ENCODE data around the gene SPEN. TPM values are rescaled to one million over a fixed set of nuclear protein-coding genes. Genes with fewer than 3 reads are reported as not detected.

Gene SPEN
- total and polyA plus RNA-seq, 9 of the 15 experiments (the other 6 are each of a cell fraction or from before 2014, with no cell fraction given), result 5.7 to 87.5 (median 27.2) TPM

GRCh38 chr1:15833842-15834405 is 13.6 kb upstream of the SPEN start (continued):
- TF ChIP-seq POU5F1 (IDR thresholded peaks at IDR 0.05; ENCODE audit: borderline replicate concordance, low read depth, low read length, partially characterized antibody), result no peak
- TF ChIP-seq CBX2 (IDR thresholded peaks at IDR 0.05; ENCODE audit: insufficient read depth, low read length, poor library complexity, severe bottlenecking), result no peak
- TF ChIP-seq HMG20B (CRISPR knock-in tag; IDR thresholded peaks at IDR 0.05), result no peak
- TF ChIP-seq DPF2 (IDR thresholded peaks at IDR 0.05), result no peak
- no peak for TF ChIP-seq SRF (CRISPR knock-in tag; IDR thresholded peaks at IDR 0.05)
- TF ChIP-seq MBD2 (IDR thresholded peaks at IDR 0.05; ENCODE audit: borderline replicate concordance, low read depth), result no peak
- TF ChIP-seq GATAD2B (IDR thresholded peaks at IDR 0.05; ENCODE audit: borderline replicate concordance), result 0 out of 2 replicates have a peak, but pooled peaks have one; percentile 46
- TF ChIP-seq ZBED1 (IDR thresholded peaks at IDR 0.05), result no peak
- peak; percentile 78; the same call in 1 of the 2 replicates for TF ChIP-seq ILF3 (IDR thresholded peaks at IDR 0.05; ENCODE audit: borderline replicate concordance)
- no peak for TF ChIP-seq ETV1 (tag; conservative IDR thresholded peaks at IDR 0.05; ENCODE audit: low read depth)
- TF ChIP-seq E2F4 (CRISPR knock-in tag; IDR thresholded peaks at IDR 0.05; ENCODE audit: low read depth), result no peak
- no peak for TF ChIP-seq CREM (IDR thresholded peaks at IDR 0.05; ENCODE audit: low read depth)
- TF ChIP-seq YBX1 (IDR thresholded peaks at IDR 0.05), result no peak
- TF ChIP-seq PYGO2 (tag; IDR thresholded peaks at IDR 0.05), result no peak
- TF ChIP-seq, protein P1, sequence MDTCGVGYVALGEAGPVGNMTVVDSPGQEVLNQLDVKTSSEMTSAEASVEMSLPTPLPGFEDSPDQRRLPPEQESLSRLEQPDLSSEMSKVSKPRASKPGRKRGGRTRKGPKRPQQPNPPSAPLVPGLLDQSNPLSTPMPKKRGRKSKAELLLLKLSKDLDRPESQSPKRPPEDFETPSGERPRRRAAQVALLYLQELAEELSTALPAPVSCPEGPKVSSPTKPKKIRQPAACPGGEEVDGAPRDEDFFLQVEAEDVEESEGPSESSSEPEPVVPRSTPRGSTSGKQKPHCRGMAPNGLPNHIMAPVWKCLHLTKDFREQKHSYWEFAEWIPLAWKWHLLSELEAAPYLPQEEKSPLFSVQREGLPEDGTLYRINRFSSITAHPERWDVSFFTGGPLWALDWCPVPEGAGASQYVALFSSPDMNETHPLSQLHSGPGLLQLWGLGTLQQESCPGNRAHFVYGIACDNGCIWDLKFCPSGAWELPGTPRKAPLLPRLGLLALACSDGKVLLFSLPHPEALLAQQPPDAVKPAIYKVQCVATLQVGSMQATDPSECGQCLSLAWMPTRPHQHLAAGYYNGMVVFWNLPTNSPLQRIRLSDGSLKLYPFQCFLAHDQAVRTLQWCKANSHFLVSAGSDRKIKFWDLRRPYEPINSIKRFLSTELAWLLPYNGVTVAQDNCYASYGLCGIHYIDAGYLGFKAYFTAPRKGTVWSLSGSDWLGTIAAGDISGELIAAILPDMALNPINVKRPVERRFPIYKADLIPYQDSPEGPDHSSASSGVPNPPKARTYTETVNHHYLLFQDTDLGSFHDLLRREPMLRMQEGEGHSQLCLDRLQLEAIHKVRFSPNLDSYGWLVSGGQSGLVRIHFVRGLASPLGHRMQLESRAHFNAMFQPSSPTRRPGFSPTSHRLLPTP (IDR thresholded peaks at IDR 0.05; ENCODE audit: borderline replicate concordance, extremely low read depth, insufficient read length), result no peak
- TF ChIP-seq STAT5A (IDR thresholded peaks at IDR 0.05; ENCODE audit: borderline replicate concordance, low read length), result no peak
- no peak for TF ChIP-seq ATF1 (CRISPR knock-in tag; IDR thresholded peaks at IDR 0.05)
- no peak for TF ChIP-seq ATF1 (tag; IDR thresholded peaks at IDR 0.05)
- TF ChIP-seq VEZF1 (CRISPR knock-in tag; IDR thresholded peaks at IDR 0.05), result no peak
- TF ChIP-seq ZNF174 (CRISPR knock-in tag; IDR thresholded peaks at IDR 0.05), result no peak
- TF ChIP-seq HNRNPUL1 (IDR thresholded peaks at IDR 0.05; ENCODE audit: low read length), result no peak
- no peak for TF ChIP-seq ARID1B (IDR thresholded peaks at IDR 0.05)
- TF ChIP-seq, protein P2, sequence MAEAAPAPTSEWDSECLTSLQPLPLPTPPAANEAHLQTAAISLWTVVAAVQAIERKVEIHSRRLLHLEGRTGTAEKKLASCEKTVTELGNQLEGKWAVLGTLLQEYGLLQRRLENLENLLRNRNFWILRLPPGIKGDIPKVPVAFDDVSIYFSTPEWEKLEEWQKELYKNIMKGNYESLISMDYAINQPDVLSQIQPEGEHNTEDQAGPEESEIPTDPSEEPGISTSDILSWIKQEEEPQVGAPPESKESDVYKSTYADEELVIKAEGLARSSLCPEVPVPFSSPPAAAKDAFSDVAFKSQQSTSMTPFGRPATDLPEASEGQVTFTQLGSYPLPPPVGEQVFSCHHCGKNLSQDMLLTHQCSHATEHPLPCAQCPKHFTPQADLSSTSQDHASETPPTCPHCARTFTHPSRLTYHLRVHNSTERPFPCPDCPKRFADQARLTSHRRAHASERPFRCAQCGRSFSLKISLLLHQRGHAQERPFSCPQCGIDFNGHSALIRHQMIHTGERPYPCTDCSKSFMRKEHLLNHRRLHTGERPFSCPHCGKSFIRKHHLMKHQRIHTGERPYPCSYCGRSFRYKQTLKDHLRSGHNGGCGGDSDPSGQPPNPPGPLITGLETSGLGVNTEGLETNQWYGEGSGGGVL (CRISPR knock-in tag; IDR thresholded peaks at IDR 0.05), result no peak
- no peak; the same call in 1 of the 2 replicates for TF ChIP-seq KHSRP (IDR thresholded peaks at IDR 0.05)

All from K562 (cell line).